Renal cortical epithelial cell (primary cell): ENCODE results near the gene ACE. TPM values are rescaled to one million over a fixed set of nuclear protein-coding genes. Genes with fewer than 3 reads are reported as not detected.
A peak's percentile ranks its signal among the peaks of the same experiment; 100 is the strongest.

Experiments
- DNase-seq: peaks from one replicate; pipeline ENCODE4 v3.0.0-alpha.2; 2011; ENCODE audit warnings: low read depth
- total RNA-seq: library from RNA; depleted of rRNA; stranded (reverse); fragments of >200 nt; gene quantifications from 2 replicates; pipeline ENCODE4 v1.2.3, GENCODE V29; 2014

Gene ACE
- total RNA-seq, 1 donor from 2014 or later: 0.55 TPM

GRCh38 chr17:63490858-63491400, 14.1 kb downstream of the ACE start:
- DNase-seq: no peak

DNA sequence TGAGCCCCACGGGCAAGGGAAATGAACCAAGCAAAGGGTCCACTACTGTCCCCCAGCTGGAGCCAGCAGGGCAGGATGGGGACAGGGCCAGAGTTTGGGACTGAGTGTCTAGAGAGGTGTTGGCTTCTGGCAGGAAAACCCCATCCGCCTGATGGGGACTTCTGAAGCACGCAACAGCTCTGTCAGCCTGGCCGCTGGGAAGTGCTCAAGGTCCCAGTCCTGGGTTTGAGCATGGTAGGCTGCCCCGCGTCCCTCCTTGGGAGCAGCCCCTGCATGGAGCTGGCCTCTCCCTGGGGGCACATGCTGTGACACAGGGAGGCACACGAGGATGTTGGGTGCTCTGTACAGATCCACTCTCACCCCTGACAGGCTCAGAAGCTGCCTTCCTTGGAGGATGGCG, 14.6 kb downstream of the ACE start:
- no peak for DNase-seq

DNA sequence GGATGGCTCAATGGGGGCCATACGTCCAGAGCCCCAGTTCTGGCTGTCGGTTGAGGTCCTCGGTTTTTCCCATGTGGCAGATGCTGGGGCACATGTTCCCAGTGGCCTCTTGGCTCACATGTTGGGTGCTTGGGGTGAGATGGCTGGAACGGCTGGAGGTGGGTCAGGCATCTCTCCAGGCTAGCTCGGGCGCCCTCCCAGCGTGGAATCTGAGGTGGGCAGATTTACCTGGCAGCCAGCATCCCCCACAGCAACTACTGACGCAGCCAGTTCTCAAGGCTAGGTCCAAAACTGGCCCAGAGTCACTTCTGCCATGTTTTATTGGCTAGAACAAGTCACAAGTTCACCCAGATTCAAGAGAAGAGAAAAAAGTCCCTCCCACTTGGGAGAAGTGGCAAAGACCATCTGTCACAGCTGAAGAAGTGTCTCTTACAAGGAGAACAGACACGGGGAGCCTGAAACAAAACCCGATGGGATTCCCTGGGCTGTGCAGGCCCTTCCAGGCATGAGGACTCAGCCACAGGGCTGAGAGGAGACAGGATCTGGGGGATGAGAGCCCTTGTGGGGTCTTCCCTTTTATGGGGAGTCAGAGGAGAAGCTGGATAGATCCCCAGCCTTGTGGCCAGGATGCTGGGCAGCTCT, 15.2 kb downstream of the ACE start:
- DNase-seq: no peak

- DNase-seq: no peak
These were observed 16.1 kb downstream of the ACE start for GRCh38 chr17:63492940-63493339.

DNA sequence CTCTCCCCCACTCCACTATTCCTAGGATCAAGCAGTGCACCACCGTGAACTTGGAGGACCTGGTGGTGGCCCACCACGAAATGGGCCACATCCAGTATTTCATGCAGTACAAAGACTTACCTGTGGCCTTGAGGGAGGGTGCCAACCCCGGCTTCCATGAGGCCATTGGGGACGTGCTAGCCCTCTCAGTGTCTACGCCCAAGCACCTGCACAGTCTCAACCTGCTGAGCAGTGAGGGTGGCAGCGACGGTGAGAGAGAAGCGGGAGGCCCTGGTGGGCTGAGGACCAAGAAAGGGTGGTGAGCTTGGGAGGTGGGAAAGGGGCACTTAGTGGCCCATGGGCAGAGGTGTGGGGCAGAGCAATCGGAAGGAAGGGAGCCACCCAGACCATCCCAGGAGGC, 16.6 kb downstream of the ACE start:
- DNase-seq: no peak

- peak; percentile 85 for DNase-seq
These were observed 17.6 kb downstream of the ACE start for GRCh38 chr17:63494300-63494928.

- DNase-seq: no peak
These were observed 18.6 kb downstream of the ACE start for GRCh38 chr17:63495491-63495890.

- DNase-seq: no peak
These were observed 19.3 kb downstream of the ACE start for GRCh38 chr17:63496177-63496576.

DNA sequence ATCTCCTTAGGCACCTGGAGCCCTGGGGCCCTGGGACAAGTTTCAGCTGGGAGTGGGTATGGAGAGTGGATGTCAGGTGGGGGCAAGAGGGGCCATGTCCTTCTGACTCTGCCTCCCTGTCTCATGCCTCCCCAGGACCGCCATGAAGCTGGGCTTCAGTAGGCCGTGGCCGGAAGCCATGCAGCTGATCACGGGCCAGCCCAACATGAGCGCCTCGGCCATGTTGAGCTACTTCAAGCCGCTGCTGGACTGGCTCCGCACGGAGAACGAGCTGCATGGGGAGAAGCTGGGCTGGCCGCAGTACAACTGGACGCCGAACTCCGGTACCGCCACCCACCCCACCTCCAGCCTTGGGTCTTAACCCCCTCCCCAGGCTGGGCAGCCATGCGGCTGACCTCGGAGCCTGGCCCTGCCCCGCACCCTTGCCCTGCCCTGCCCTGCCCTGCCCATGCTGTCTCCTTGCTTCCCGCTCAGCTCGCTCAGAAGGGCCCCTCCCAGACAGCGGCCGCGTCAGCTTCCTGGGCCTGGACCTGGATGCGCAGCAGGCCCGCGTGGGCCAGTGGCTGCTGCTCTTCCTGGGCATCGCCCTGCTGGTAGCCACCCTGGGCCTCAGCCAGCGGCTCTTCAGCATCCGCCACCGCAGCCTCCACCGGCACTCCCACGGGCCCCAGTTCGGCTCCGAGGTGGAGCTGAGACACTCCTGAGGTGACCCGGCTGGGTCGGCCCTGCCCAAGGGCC, 20.0 kb downstream of the ACE start:
- DNase-seq: no peak

DNA sequence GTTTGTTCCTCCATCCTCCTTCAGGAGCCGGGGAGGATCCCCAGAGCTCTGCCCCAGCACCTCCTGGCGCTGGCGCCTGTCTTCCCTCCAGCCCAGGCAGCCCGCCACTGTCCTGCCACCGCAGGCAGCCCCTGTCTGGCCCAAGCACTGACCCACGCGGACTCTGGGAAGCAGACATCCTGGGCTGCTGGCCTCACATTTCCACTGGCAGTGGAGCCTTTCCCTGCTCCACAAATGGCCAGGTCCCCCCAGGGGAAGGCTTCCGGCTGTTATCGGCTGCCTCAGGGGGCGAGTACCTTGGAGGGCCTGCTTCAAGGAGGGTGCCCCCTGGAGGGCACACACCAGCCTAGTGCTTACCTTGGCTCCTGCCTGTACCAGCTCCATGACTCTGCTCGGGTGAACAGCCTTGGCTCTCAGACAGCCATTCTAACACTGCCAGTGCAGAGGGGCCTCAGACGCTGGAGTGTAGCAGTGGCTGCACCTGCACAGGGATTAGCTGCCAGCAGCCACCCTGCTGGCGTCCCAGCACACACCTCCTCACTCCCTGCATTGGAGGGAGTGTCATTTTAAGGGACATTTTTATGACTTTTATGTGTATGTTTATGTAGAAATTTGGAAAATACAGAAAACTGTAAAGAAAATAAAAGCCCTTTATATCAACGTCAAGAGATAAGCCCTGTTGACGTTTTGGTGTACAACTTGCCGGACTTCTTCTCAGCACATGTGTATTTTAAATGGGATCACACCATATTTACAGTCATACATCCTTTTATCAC, 21.0 kb downstream of the ACE start:
- DNase-seq: peak; percentile 25

- peak; percentile 16 for DNase-seq
These were observed 21.9 kb downstream of the ACE start for GRCh38 chr17:63498626-63499195.

DNA sequence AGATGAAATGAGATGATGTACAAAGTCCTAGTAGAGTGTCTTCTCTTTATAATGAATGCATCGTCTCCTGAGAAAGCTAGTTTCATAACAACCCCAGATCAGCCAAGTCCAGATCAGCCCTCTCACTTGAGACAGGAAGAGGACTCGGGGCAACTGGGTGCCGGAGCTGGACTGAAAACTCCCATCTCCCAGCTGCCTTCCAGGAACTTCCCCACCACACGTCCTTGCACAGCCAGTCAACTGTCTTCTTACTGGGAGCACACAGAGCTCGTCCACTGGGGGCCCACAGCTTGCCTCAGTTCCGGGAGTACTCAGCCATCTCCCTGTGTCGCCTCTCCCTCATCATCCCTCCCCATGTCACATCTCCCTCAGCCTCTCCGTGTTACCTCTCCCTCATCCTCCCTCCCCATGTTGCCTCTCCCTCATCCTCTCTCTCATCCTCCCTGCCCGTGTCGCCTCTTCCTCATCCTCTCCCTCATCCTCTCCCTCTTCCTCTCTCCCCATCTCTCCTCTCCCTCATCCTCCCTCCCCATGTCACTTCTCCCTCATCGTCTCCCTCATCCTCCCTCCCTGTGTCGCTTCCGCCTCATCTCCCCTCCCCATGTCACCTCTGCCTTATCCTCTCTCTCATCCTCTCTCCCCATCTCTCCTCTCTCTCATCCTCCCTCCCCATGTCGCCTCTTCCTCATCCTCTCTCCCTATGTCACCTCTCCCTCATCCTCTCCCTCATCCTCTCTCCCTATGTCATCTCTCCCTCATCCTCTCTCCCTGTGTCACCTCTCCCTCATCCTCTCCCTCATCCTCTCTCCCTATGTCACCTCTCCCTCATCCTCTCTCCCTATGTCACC, 23.9 kb downstream of the ACE start:
- DNase-seq: no peak

DNA sequence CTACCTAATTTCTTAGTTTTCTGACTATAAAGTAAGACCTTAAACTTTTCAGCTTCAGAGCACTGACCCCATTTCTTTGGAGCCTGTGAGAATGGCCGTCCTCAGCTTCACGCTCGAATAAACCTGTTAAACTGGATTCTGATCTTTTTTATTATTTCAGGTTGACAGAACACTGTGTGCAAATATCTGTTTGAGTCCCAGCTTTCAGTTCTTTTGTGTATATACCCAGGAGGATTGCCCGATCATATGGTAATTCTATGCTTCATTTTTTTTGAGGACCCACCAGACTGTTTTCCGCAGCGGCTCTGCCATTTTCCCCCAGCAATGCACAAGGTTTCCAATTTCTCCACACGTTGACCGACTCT, 26.5 kb downstream of the ACE start:
- peak; percentile 15 for DNase-seq

- no peak for DNase-seq
These were observed 27.4 kb downstream of the ACE start for GRCh38 chr17:63504261-63504660.

- no peak for DNase-seq
These were observed 28.5 kb downstream of the ACE start for GRCh38 chr17:63505341-63505740.

DNA sequence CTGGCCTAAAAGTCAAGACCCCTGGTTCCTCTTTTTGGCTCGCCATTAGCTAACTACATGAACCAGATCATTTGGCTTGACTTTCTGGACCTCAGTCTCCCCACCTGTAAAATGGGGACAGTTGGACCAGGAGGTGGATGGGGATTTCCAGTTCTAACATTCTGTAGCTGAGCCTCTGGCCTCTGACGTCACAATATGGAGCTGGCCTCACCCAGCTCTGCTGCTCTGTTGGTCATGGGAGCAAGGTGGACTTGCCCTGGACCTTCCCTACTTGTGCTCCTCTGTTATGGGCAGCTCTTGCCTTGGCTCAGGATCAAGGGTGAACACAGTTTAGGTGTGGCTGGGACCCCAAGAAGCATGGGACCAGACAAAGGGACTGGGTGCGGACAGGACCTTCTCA, 29.8 kb downstream of the ACE start:
- DNase-seq: no peak

DNA sequence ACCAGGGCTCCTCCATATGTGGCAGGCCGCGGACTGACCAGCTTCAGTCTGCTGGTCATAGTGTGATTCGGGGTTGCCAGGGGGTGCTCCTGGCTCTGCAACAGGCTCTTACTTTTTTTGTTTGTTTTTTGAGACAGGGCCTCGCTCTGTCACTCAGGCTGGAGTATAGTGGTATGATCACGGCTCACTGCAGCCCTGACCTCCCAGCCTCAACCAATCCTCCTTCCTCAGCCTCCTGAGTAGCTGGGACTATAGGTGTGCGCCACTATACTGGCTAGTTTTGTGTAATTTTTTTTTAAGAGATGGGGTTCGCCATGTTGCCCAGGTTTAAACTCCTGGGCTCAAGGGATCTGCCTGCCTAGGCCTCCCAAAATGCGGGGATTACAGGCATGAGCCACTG, 34.5 kb downstream of the ACE start:
- DNase-seq: no peak

DNA sequence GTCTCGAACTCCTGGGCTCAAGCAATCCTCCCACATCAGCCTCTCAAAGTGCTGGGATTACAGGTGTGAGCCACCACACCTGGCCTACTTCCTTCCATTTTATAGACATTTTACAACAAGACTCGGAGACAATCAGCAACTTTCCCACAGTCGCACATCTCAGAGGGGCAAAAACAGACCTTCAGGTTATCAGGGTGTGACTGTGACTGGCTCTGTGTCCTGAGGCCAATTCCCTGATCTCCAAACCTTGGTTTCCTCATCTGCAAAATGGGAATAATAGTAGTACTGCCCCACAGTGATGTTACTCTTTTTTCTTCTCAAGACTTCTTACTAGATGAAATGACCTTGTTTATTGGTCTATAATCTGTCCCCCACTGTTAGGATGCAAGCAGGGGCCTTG, 35.5 kb downstream of the ACE start:
- DNase-seq: no peak

GRCh38 chr17:63512896-63513644, 36.2 kb downstream of the ACE start:
- no peak for DNase-seq

DNA sequence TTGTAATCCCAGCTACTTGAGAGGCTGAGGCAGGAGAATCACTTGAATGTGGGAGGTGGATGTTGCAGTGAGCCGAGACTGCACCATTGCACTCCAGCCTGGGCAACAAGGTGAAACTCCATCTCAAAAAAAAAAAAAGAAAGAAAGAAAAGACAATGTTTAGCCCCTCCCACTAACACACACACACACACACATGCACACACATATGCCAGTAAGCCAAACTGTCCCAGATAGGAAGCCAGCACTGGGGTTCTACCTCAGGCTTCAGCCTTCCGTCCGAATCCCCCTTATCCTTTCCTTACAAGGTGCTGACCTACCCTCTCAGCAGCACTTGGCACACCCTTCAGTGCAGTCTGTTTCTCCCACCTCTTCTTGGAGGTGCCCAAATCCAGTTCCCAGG, 37.6 kb downstream of the ACE start:
- no peak for DNase-seq
